K562 (cell line): ENCODE results near the gene ZBTB47. TPM values are rescaled to one million over a fixed set of nuclear protein-coding genes. Genes with fewer than 3 reads are reported as not detected.

Experiments used
- ATAC-seq: fragments of 200-7000 bp; cut with Tn5 transposase; 3 replicates; pipeline ENCODE4 v1.9.1; 2020; ENCODE audit warnings: moderate library complexity
- BruUV-seq: library from RNA; stranded (reverse); fragments of 400-500 nt; replicated peaks from 2 replicates; lab custom pipeline; 2021; lab: Mats Ljungman, UMichigan
- CTCF ChIA-PET: fragments of 300-600 bp; formaldehyde crosslinking; extraction: SDS; loops from one replicate; lab custom pipeline; 2021; ENCODE audit warnings: low intra/inter-chr PET ratio; lab: Yijun Ruan, JAX
- POLR2A ChIA-PET: fragments of 300-600, 350-650 bp; sonication (Branson Sonifier 250); formaldehyde crosslinking; extraction: SDS; loops from one replicate; lab custom pipeline; 2021; ENCODE audit warnings: antibody characterized with exemption, inconsistent platforms; lab: Yijun Ruan, JAX
- DNase-seq, 4 experiments: peaks; one replicate each; pipeline versions ENCODE4 v3.0.0 to v3.0.0-alpha.2; 2011 to 2018; ENCODE audit warnings: low spot score in 3 of 4, mixed read lengths in 3 of 4; ENCODE audit errors: extremely low read depth in 1 of 4
- FAIRE-seq: peaks from 2 replicates; lab custom pipeline; 2011; peaks lifted over from hg19 to GRCh38; lab: Jason Lieb, UNC
- H2AFZ ChIP-seq: 2 replicates; pipeline ENCODE4 v1.6.0; 2011; ENCODE audit warnings: low read depth, low read length, control low read depth, inconsistent platforms
- H3K27ac ChIP-seq: fragments of 200-600 bp; 3 replicates; pipeline ENCODE4 v1.8.0; 2011; ENCODE audit warnings: low read depth, mild to moderate bottlenecking, control low read depth, inconsistent platforms, low read length, moderate library complexity, mixed read lengths; ENCODE audit errors: extremely low read depth
- H3K27me3 ChIP-seq, 2 experiments: fragments of 300-600 bp in 1 of 2; 2 replicates in 1 of 2; 3 replicates in 1 of 2; pipeline versions ENCODE4 v1.6.0 to v1.8.0; 2011; ENCODE audit warnings: inconsistent platforms in 2 of 2, low read length in 2 of 2, mild to moderate bottlenecking in 1 of 2, mixed read lengths in 1 of 2, moderate library complexity in 1 of 2; ENCODE audit not compliant: control insufficient read depth in 2 of 2, insufficient read depth in 2 of 2
- H3K36me3 ChIP-seq: fragments of 300-600 bp; 3 replicates; pipeline ENCODE4 v1.8.0; 2011; ENCODE audit warnings: mild to moderate bottlenecking, low read length, inconsistent platforms; ENCODE audit not compliant: control insufficient read depth, insufficient read depth
- H3K4me1 ChIP-seq, 2 experiments: fragments of 200-600 bp in 1 of 2; replicated peaks in 1 of 2; 2 replicates in 1 of 2; 3 replicates in 1 of 2; pipeline versions ENCODE4 v1.5.1 to v1.8.0; 2011; ENCODE audit warnings: inconsistent platforms in 2 of 2, low read length in 2 of 2, mild to moderate bottlenecking in 1 of 2, mixed read lengths in 1 of 2, moderate library complexity in 1 of 2; ENCODE audit not compliant: control insufficient read depth in 2 of 2, insufficient read depth in 2 of 2
- H3K4me2 ChIP-seq: 2 replicates; pipeline ENCODE4 v1.6.1; 2011; ENCODE audit warnings: low read length, control low read depth, inconsistent platforms, mixed read lengths; ENCODE audit not compliant: insufficient read depth
- H3K4me3 ChIP-seq: fragments of 200-600 bp; sonication (generic), shearing (Covaris generic); 2 replicates; pipeline ENCODE4 v1.5.1; 2016; ENCODE audit warnings: control low read depth, inconsistent platforms
- H3K79me2 ChIP-seq: fragments of 200-600 bp; 3 replicates; pipeline ENCODE4 v1.8.0; 2011; ENCODE audit warnings: low read length, inconsistent platforms; ENCODE audit not compliant: control insufficient read depth, insufficient read depth
- H3K9ac ChIP-seq, 2 experiments: 2 replicates each; pipeline versions ENCODE4 v1.6.0 to v1.6.1; 2011; ENCODE audit warnings: low read depth in 2 of 2, low read length in 2 of 2, control low read depth in 1 of 2, inconsistent platforms in 1 of 2, mild to moderate bottlenecking in 1 of 2, mixed read lengths in 1 of 2; ENCODE audit not compliant: insufficient read depth in 1 of 2
- H3K9me1 ChIP-seq: one replicate; pipeline ENCODE4 v1.6.0; 2011; ENCODE audit warnings: inconsistent platforms, mild to moderate bottlenecking, low read length, moderate library complexity; ENCODE audit not compliant: control insufficient read depth, insufficient read depth
- H3K9me3 ChIP-seq: replicated peaks from 2 replicates; pipeline ENCODE4 v1.5.1; 2011; ENCODE audit warnings: low read depth, low read length, inconsistent platforms; ENCODE audit not compliant: control insufficient read depth, insufficient read depth
- H4K20me1 ChIP-seq: replicated peaks from 2 replicates; pipeline ENCODE4 v1.6.1; 2011; ENCODE audit warnings: low read length, inconsistent platforms, mixed read lengths; ENCODE audit not compliant: control insufficient read depth, insufficient read depth
- CBFA2T2 ChIP-seq: fragments of 450-650 bp; conservative IDR thresholded peaks from 2 replicates; pipeline ENCODE4 v1.6.1; 2017; ENCODE audit warnings: mild to moderate bottlenecking
- GATA2 ChIP-seq: sonication (generic); formaldehyde crosslinking; IDR thresholded peaks from 2 replicates; pipeline ENCODE4 v1.4.0; 2020; ENCODE audit warnings: mild to moderate bottlenecking, missing genetic modification reagents
- HEY1 ChIP-seq: fragments of 250-450 bp; sonication (Bioruptor Pico); IDR thresholded peaks from 2 replicates; pipeline ENCODE4 v1.5.0; 2020; ENCODE audit warnings: mild to moderate bottlenecking, moderate library complexity, borderline replicate concordance
- KLF10 ChIP-seq: fragments of 250-450 bp; sonication (Bioruptor Pico); IDR thresholded peaks from 2 replicates; pipeline ENCODE4 v1.6.1; 2021; ENCODE audit warnings: matching md5 sums
- NFE2 ChIP-seq: IDR thresholded peaks from 2 replicates; pipeline ENCODE4 v1.6.1; 2014; ENCODE audit warnings: antibody characterized with exemption, low read depth
- RAD21 ChIP-seq, 2 experiments: fragments of 250-450 bp in 1 of 2; fragments of 450-650 bp in 1 of 2; sonication (Bioruptor Pico) in 1 of 2; formaldehyde crosslinking in 1 of 2; IDR thresholded peaks in 1 of 2; conservative IDR thresholded peaks in 1 of 2; 2 replicates each; pipeline versions ENCODE4 v1.4.0 to v1.8.0; 2020 to 2022; ENCODE audit warnings: mild to moderate bottlenecking in 2 of 2, moderate library complexity in 1 of 2
- SUPT5H ChIP-seq: fragments of 450-650 bp; IDR thresholded peaks from 2 replicates; pipeline ENCODE4 v1.6.1; 2016
- U2AF1 ChIP-seq: fragments of 200-400 bp; formaldehyde crosslinking; optimal IDR thresholded peaks from 2 replicates; pipeline ENCODE3; 2017; ENCODE audit warnings: mild to moderate bottlenecking, low read depth, low read length, moderate library complexity
- ZNF3 ChIP-seq: fragments of 250-450 bp; sonication (Bioruptor Pico); IDR thresholded peaks from 2 replicates; pipeline ENCODE4 v1.5.0; 2021; ENCODE audit warnings: mild to moderate bottlenecking, moderate library complexity
- ZNF518B ChIP-seq: fragments of 250-450 bp; sonication (Bioruptor Pico); IDR thresholded peaks from 2 replicates; pipeline ENCODE4 v1.5.0; 2021; ENCODE audit warnings: mild to moderate bottlenecking, moderate library complexity
- ZNF584 ChIP-seq: fragments of 200-800 bp; sonication (Bioruptor generic); IDR thresholded peaks from 2 replicates; pipeline ENCODE4 v1.6.1; 2016; ENCODE audit warnings: low read depth, mild to moderate bottlenecking, missing genetic modification characterization, missing compliant biosample characterization
- WGBS: fragments of 100-300 bp; shearing (Covaris generic); methylation state at CpG from one replicate; pipeline ENCODE4 v1.1.6; 2016; ENCODE audit warnings: low coverage, mixed read lengths; ENCODE audit not compliant: insufficient coverage; ENCODE audit errors: missing lambda C conversion rate; 5-methylcytosine and 5-hydroxymethylcytosine counted together
- in situ Hi-C: fragments of 300-500 bp; cut with MboI; formaldehyde crosslinking; loops from 4 replicates; pipeline ENCODE4 v1.15.0; 2018; ENCODE audit warnings: inconsistent platforms, mixed read lengths
- intact Hi-C: fragments of 100-400 bp; cut with micrococcal nuclease; formaldehyde crosslinking; loops from 2 replicates; pipeline ENCODE4 v1.14.2; 2022
- polyA plus RNA-seq, 8 experiments: library from polyadenylated mRNA; depleted of rRNA in 4 of 8; stranded (reverse) in 5 of 8; unstranded in 3 of 8; fragments of >200 nt; fragmentation: Nextera tagmentation in 2 of 8; fragmentation: Illumina TruSeq in 1 of 8; extraction: Ambion mirVana in 2 of 8; extraction: Trizol in 1 of 8; gene quantifications; 2 replicates each; pipeline versions ENCODE4 v1.2.1 to v1.2.3, GENCODE V29; 2011 to 2014; ENCODE audit warnings: inconsistent platforms in 1 of 8, missing spikeins in 1 of 8
- total RNA-seq, 7 experiments: library from RNA; depleted of rRNA in 6 of 7; stranded (reverse); fragments of >200 nt in 6 of 7; fragmentation: Illumina TruSeq in 2 of 7; extraction: Trizol in 2 of 7; gene quantifications; 2 replicates each; pipeline versions ENCODE4 v1.2.1 to v1.2.3, GENCODE V29; 2011 to 2021; ENCODE audit warnings: low replicate concordance in 1 of 7
- TF ChIP-seq, protein P1 (sequence below), 2 experiments: fragments of 200-800 bp in 1 of 2; sonication (Bioruptor generic) in 1 of 2; sonication (generic) in 1 of 2; formaldehyde crosslinking in 1 of 2; IDR thresholded peaks in 1 of 2; conservative IDR thresholded peaks in 1 of 2; 2 replicates each; pipeline versions ENCODE4 v1.5.0 to v1.6.1; 2016 to 2020; ENCODE audit warnings: missing compliant biosample characterization in 1 of 2, missing genetic modification characterization in 1 of 2, missing genetic modification reagents in 1 of 2
- TF ChIP-seq, protein P2 (sequence below): fragments of 250-450 bp; sonication (Bioruptor Pico); IDR thresholded peaks from 2 replicates; pipeline ENCODE4 v1.8.0; 2021; ENCODE audit warnings: mild to moderate bottlenecking, moderate library complexity

The ZBTB47 gene
- total and polyA plus RNA-seq, 9 of the 15 experiments (the other 6 are each of a cell fraction or from before 2014, with no cell fraction given): 0.11 to 4.6 (median 1.7) TPM; not detected in 1

DNA sequence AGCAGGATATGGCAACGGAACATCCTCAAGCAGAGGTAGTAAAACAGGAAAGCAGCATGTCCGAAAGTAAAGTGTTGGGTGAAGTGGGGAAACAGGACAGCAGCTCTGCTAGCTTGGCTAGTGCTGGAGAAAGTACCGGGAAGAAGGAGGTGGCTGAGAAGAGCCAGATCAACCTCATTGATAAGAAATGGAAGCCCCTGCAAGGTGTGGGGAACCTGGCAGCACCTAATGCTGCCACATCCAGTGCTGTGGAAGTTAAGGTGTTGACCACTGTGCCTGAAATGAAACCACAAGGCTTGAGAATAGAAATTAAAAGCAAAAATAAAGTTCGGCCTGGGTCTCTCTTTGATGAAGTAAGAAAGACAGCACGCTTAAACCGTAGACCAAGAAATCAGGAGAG is 14.3 kb upstream of the ZBTB47 start:
- TF ChIP-seq, protein P1, sequence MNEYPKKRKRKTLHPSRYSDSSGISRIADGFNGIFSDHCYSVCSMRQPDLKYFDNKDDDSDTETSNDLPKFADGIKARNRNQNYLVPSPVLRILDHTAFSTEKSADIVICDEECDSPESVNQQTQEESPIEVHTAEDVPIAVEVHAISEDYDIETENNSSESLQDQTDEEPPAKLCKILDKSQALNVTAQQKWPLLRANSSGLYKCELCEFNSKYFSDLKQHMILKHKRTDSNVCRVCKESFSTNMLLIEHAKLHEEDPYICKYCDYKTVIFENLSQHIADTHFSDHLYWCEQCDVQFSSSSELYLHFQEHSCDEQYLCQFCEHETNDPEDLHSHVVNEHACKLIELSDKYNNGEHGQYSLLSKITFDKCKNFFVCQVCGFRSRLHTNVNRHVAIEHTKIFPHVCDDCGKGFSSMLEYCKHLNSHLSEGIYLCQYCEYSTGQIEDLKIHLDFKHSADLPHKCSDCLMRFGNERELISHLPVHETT (CRISPR knock-in tag; conservative IDR thresholded peaks at IDR 0.05 in 1 of 2, IDR thresholded peaks at IDR 0.05 in 1 of 2): no peak
- TF ChIP-seq NFE2 (no peak), SUPT5H (peak; percentile 45; the same call in 1 of the 2 replicates), GATA2 (CRISPR knock-in tag) (peak; percentile 49; the same call in 1 of the 2 replicates), RAD21 (CRISPR knock-in tag; conservative IDR thresholded peaks at IDR 0.05 in 1 of 2, IDR thresholded peaks at IDR 0.05 in 1 of 2) (no peak), ZNF518B (no peak), CBFA2T2 (no peak), ZNF584 (CRISPR knock-in tag) (no peak), KLF10 (CRISPR knock-in tag) (no peak), ZNF3 (no peak), U2AF1 (no peak), HEY1 (CRISPR knock-in tag) (no peak)
- TF ChIP-seq, protein P2, sequence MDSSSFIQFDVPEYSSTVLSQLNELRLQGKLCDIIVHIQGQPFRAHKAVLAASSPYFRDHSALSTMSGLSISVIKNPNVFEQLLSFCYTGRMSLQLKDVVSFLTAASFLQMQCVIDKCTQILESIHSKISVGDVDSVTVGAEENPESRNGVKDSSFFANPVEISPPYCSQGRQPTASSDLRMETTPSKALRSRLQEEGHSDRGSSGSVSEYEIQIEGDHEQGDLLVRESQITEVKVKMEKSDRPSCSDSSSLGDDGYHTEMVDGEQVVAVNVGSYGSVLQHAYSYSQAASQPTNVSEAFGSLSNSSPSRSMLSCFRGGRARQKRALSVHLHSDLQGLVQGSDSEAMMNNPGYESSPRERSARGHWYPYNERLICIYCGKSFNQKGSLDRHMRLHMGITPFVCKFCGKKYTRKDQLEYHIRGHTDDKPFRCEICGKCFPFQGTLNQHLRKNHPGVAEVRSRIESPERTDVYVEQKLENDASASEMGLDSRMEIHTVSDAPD (CRISPR knock-in tag): no peak
- Histone ChIP-seq H2AFZ (no peak overlapping the region), H3K4me1 (no peaks in the 10 kb centered on the region; a peak in 1 of 5 replicates), H3K27me3 (no peaks in the 10 kb centered on the region), H3K36me3 (peaks cover 93% of the 10 kb centered on the region), H4K20me1 (no peaks in the 10 kb centered on the region), H3K9me1 (no peaks in the 10 kb centered on the region), H3K79me2 (peaks cover 11% of the 10 kb centered on the region; the same call in 1 of the 3 replicates), H3K27ac (no peak overlapping the region), H3K4me2 (no peak overlapping the region), H3K4me3 (no peak overlapping the region), H3K9ac (no peak overlapping the region), H3K9me3 (no peaks in the 10 kb centered on the region)
- ChIA-PET CTCF (no interaction called here), POLR2A (interaction anchor here (0.5 to 4.9 kb wide), 6 partner anchors 9 to 52 kb away, joined by 3 to 37 read pairs (median 4); no protein-coding TSS in a partner anchor)
- WGBS: 94% methylated on average over 6 of the region's 6 CpGs
- FAIRE-seq: no peak
- no peak for ATAC-seq
- in situ Hi-C loops: loop anchor here (5.0 kb wide), 1 partner anchor 72 kb away; no protein-coding TSS in a partner anchor
- no peak for DNase-seq
- no TSS peak for BruUV-seq
- intact Hi-C loops: no loop called here
